Natural killer cell (primary cell): ENCODE data around the gene PSAP. TPM values are rescaled to one million over a fixed set of nuclear protein-coding genes. Genes with fewer than 3 reads are reported as not detected.

Experiments used
- ATAC-seq, 3 donors: fragments of 150-1000 bp in 2 of 3; fragments of 200-7000 bp in 1 of 3; cut with Tn5 transposase; 1 replicate in 1 of 3; 2 replicates in 2 of 3; pipeline ENCODE4 v1.10.0; 2021; ENCODE audit warnings: mild to moderate bottlenecking in 2 of 3, moderate library complexity in 2 of 3
- DNase-seq, 2 donors: peaks; one replicate each; pipeline versions ENCODE4 v3.0.0 to v3.0.0-alpha.2; 2013 to 2021; ENCODE audit warnings: mixed read lengths in 1 of 2
- H3K27ac ChIP-seq: one replicate; pipeline ENCODE4 v1.5.1; 2013; ENCODE audit warnings: mild to moderate bottlenecking, low read length
- H3K27me3 ChIP-seq: one replicate; pipeline ENCODE4 v1.6.1; 2013; ENCODE audit warnings: low read length; ENCODE audit not compliant: control insufficient read depth, insufficient read depth
- H3K36me3 ChIP-seq: one replicate; pipeline ENCODE4 v1.6.1; 2013; ENCODE audit warnings: low read length; ENCODE audit not compliant: control insufficient read depth, insufficient read depth
- H3K4me1 ChIP-seq: one replicate; pipeline ENCODE4 v1.6.1; 2013; ENCODE audit warnings: low read length; ENCODE audit not compliant: control insufficient read depth, insufficient read depth
- H3K4me3 ChIP-seq: one replicate; pipeline ENCODE4 v1.5.1; 2013; ENCODE audit warnings: low read length
- H3K9me3 ChIP-seq: one replicate; pipeline ENCODE4 v1.6.1; 2013; ENCODE audit warnings: low read length; ENCODE audit not compliant: control insufficient read depth, insufficient read depth
- H3K27ac Mint-ChIP-seq, 2 donors: one replicate each; pipeline ENCODE4 v1.8.0; 2022; ENCODE audit warnings: mild to moderate bottlenecking in 2 of 2, mixed read lengths in 2 of 2, moderate library complexity in 1 of 2
- H3K27me3 Mint-ChIP-seq, 2 donors: one replicate each; pipeline ENCODE4 v1.8.0; 2022; ENCODE audit warnings: low read depth in 2 of 2, mixed read lengths in 2 of 2
- H3K36me3 Mint-ChIP-seq: one replicate; pipeline ENCODE4 v1.8.0; 2022; ENCODE audit warnings: mixed read lengths
- H3K4me1 Mint-ChIP-seq, 2 donors: one replicate each; pipeline ENCODE4 v1.8.0; 2022; ENCODE audit warnings: mixed read lengths in 2 of 2
- H3K4me3 Mint-ChIP-seq: one replicate; pipeline ENCODE4 v1.8.0; 2022; ENCODE audit warnings: mild to moderate bottlenecking, moderate library complexity, mixed read lengths
- H3K9me3 Mint-ChIP-seq, 2 donors: one replicate each; pipeline ENCODE4 v1.8.0; 2022; ENCODE audit warnings: mixed read lengths in 2 of 2
- CTCF ChIP-seq: fragments of 200-600 bp; IDR thresholded peaks from one replicate; pipeline ENCODE4 v1.8.0; 2022; ENCODE audit warnings: antibody characterized with exemption
- WGBS: methylation state at CpG from one replicate; pipeline ENCODE4 v1.1.7; 2013; ENCODE audit warnings: missing lambda C conversion rate; ENCODE audit not compliant: insufficient coverage; 5-methylcytosine and 5-hydroxymethylcytosine counted together
- intact Hi-C: fragments of 100-400 bp; cut with micrococcal nuclease; formaldehyde crosslinking; loops from one replicate; pipeline ENCODE4 v1.14.2; 2022
- total RNA-seq, 4 donors: library from RNA; stranded (reverse); fragments of 120-200 nt in 1 of 4; gene quantifications; one replicate each; pipeline versions ENCODE4 v1.2.3 to v1.2.4, GENCODE V29; 2013 to 2022

The PSAP gene
- total RNA-seq, 3 donors from 2014 or later (not counting 1 experiment from before 2014, with no cell fraction given) = 324 to 488 (median 428) TPM

- no peak overlapping the region for H3K27ac ChIP-seq
- H3K36me3 Mint-ChIP-seq = peaks cover 14% of the 10 kb centered on the region
- intact Hi-C loops = no loop called here
- peaks cover 13 to 29% of the 10 kb centered on the region in 2 donors for H3K4me1 Mint-ChIP-seq
- H3K4me3 ChIP-seq = no peak overlapping the region
- H3K27ac Mint-ChIP-seq = no peak overlapping the region
- ATAC-seq = no peak
- no peak overlapping the region for H3K4me3 Mint-ChIP-seq
- H3K27me3 ChIP-seq = no peaks in the 10 kb centered on the region
- TF ChIP-seq CTCF = no peak
- H3K27me3 Mint-ChIP-seq = no peaks in the 10 kb centered on the region
- H3K4me1 ChIP-seq = peaks cover 29% of the 10 kb centered on the region
- no peaks in the 10 kb centered on the region for H3K9me3 ChIP-seq
- H3K36me3 ChIP-seq = peaks cover 51% of the 10 kb centered on the region
- no peak for DNase-seq
- 96% methylated on average over 19 of the region's 19 CpGs for WGBS
- H3K9me3 Mint-ChIP-seq = no peaks in the 10 kb centered on the region
Measured at GRCh38 chr10:71831646-71832552, 19.2 kb downstream of the PSAP start.

GRCh38 chr10:71830726-71831125, 20.3 kb downstream of the PSAP start:
- no peak overlapping the region for H3K4me3 ChIP-seq
- no peaks in the 10 kb centered on the region for H3K27me3 ChIP-seq
- H3K4me1 ChIP-seq = peaks cover 19% of the 10 kb centered on the region
- intact Hi-C loops = no loop called here
- ATAC-seq = no peak
- H3K27ac ChIP-seq = no peak overlapping the region
- H3K36me3 ChIP-seq = peaks cover 63% of the 10 kb centered on the region
- 84% methylated on average over 4 of the region's 4 CpGs for WGBS
- Mint-ChIP-seq H3K4me3 (no peak overlapping the region), H3K4me1 (peaks cover 2 to 17% of the 10 kb centered on the region in 2 donors), H3K36me3 (peaks cover 14% of the 10 kb centered on the region), H3K27me3 (no peaks in the 10 kb centered on the region), H3K9me3 (no peaks in the 10 kb centered on the region), H3K27ac (peak overlapping the region in 1 of 2 donors; percentile 46)
- TF ChIP-seq CTCF = no peak
- no peaks in the 10 kb centered on the region for H3K9me3 ChIP-seq
- no peak for DNase-seq

GRCh38 chr10:71829896-71830295, 21.2 kb downstream of the PSAP start:
- H3K4me3 Mint-ChIP-seq = no peak overlapping the region
- DNase-seq (no peak), ATAC-seq (no peak)
- peaks cover 14% of the 10 kb centered on the region for H3K36me3 Mint-ChIP-seq
- H3K4me1 ChIP-seq = peaks cover 16% of the 10 kb centered on the region
- peaks cover 71% of the 10 kb centered on the region for H3K36me3 ChIP-seq
- WGBS = 94% methylated on average over 2 of the region's 5 CpGs
- no peaks in the 10 kb centered on the region for H3K27me3 Mint-ChIP-seq
- TF ChIP-seq CTCF = no peak
- H3K9me3 ChIP-seq = no peaks in the 10 kb centered on the region
- no peaks in the 10 kb centered on the region for H3K9me3 Mint-ChIP-seq
- H3K4me3 ChIP-seq = no peak overlapping the region
- no peak overlapping the region for H3K27ac ChIP-seq
- intact Hi-C loops = no loop called here
- peak overlapping the region in 1 of 2 donors; percentile 46 for H3K27ac Mint-ChIP-seq
- peaks cover 0 to 17% of the 10 kb centered on the region in 2 donors for H3K4me1 Mint-ChIP-seq
- H3K27me3 ChIP-seq = no peaks in the 10 kb centered on the region
